Activated T-cell treated with anti-CD3 and anti-CD28 coated beads for 48 hours (primary cell): ENCODE data around the gene DCTN2.

ENCODE experiments used
- DNase-seq: peaks from one replicate; pipeline ENCODE4 v3.0.0-alpha.2; 2020; ENCODE audit warnings: low read depth

Gene DCTN2

DNA sequence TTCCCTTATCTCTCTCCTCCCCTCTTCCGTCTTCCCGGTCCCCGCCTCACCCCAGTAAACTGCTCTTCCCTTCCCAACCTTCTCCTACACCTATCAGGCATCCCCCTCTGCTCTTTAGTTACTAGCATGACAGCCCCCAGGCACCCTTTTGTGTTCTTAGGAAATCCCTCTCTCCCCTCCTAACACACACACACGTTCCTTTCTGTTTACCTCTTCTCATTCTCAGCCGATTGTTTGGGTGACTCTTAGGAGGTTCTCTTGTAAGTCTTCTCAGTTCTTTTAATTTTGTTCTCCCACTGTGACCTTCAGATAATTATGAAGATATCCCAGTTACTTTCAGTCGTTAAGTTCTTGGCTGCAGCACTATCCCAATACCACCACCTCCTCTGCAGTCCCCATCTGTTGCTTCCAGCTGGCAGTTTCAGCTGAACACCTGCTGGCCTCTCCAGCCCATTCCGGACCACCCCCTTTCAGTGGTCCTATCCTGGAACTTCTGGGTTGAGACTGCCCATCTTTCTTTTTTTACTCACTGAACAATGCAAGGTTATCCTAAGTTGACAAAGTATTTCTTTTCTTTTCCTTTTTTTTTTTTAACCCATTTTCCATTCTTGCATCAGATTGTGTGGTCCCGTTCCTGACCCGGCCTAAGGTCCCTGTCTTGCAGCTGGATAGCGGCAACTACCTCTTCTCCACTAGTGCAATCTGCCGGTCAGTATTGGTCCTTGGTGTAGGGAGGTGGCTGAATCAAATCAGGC is 58.4 kb downstream of the DCTN2 start:
- no peak for DNase-seq

GRCh38 chr12:57487597-57488401 is 59.2 kb downstream of the DCTN2 start, which contains the start of gene MARS1:
TSS of gene MARS1 (plus strand) at chr12:57488068. CDS start at chr12:57488091, 23 bp downstream.
- DNase-seq, result peak; percentile 89

GRCh38 chr12:57487055-57487596 is 59.9 kb downstream of the DCTN2 start:
- DNase-seq, result no peak

- DNase-seq, result no peak
These were observed 61.3 kb downstream of the DCTN2 start for GRCh38 chr12:57485695-57486094.

GRCh38 chr12:57483466-57483865 is 63.5 kb downstream of the DCTN2 start:
- no peak for DNase-seq

- no peak for DNase-seq
These were observed 65.3 kb downstream of the DCTN2 start for GRCh38 chr12:57481671-57482070.
